ENCODE results near the gene NUB1. TPM values are rescaled to one million over a fixed set of nuclear protein-coding genes. Genes with fewer than 3 reads are reported as not detected.

NUB1 gene
- total RNA-seq, 2 donors from 2014 or later = 36.8 to 43.8 TPM

DNA sequence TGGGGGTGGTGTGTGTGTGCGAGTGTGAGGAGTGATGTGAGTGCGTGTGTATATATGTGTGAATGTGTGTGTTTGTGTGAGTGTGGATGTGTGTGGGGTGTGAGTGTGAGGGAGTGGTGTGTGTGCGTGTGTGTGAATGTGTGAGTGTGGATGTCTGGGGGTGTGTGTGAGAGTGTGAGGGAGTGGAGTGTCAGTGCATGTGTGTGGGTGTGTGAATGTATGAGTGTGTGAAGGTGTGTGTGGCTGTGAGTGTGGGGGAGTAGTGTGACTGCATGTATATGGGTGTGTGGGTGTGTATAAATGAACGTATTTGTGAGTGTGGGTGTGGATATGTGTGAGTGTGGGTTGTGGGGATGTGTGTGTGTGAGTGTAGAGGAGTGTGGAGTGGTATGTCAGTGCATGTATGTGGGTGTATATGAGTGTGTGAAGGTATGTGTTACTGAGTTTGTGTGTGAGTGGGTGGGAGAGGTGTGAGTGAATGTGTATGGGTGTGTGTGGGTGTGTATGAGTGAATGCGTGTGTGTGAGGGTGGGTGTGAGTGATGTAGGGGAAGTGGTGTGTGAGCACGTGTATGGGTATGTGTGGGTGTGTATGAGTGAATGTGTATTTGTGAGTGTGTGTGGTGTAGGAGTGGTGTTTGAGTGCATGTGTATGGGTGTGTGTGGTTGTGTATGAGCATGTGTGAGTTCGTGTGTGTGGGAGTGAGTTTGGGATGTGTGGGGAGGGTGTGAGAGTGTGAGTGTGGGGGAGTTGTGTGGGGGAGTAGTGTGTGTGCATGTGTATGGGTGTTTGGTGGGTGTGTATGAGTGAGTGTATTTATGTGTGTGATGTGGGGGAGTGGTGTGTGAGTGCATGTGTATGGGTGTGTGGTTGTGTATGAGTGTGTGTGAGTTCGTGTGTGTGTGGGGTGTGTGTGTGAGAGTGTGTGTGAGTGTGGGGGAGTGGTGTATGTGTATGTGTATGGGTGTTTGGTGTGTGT lies 28.5 kb upstream of the NUB1 start:
- H3K27me3 ChIP-seq = no peaks in the 10 kb centered on the region
- H3K36me3 ChIP-seq (replicated peaks in 1 of 2; ENCODE audit: insufficient read depth in 1 of 2, low read depth in 2 of 2) = no peaks in the 10 kb centered on the region
- intact Hi-C loops (cut with DNase I) = no loop called here
- no peak overlapping the region for H3K27ac ChIP-seq
- 52 to 53% methylated on average over 8 of the region's 8 CpGs for WGBS, 2 donors
- no peak for DNase-seq
- no peaks in the 10 kb centered on the region for H3K4me1 ChIP-seq
- no peak overlapping the region for H3K4me3 ChIP-seq
- ATAC-seq = no peak
- TF ChIP-seq, protein P1, sequence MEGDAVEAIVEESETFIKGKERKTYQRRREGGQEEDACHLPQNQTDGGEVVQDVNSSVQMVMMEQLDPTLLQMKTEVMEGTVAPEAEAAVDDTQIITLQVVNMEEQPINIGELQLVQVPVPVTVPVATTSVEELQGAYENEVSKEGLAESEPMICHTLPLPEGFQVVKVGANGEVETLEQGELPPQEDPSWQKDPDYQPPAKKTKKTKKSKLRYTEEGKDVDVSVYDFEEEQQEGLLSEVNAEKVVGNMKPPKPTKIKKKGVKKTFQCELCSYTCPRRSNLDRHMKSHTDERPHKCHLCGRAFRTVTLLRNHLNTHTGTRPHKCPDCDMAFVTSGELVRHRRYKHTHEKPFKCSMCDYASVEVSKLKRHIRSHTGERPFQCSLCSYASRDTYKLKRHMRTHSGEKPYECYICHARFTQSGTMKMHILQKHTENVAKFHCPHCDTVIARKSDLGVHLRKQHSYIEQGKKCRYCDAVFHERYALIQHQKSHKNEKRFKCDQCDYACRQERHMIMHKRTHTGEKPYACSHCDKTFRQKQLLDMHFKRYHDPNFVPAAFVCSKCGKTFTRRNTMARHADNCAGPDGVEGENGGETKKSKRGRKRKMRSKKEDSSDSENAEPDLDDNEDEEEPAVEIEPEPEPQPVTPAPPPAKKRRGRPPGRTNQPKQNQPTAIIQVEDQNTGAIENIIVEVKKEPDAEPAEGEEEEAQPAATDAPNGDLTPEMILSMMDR (IDR thresholded peaks at IDR 0.05) = no peak
- no peak for TF ChIP-seq POLR2A (IDR thresholded peaks at IDR 0.05)
- no peaks in the 10 kb centered on the region for H3K9me3 ChIP-seq

DNA sequence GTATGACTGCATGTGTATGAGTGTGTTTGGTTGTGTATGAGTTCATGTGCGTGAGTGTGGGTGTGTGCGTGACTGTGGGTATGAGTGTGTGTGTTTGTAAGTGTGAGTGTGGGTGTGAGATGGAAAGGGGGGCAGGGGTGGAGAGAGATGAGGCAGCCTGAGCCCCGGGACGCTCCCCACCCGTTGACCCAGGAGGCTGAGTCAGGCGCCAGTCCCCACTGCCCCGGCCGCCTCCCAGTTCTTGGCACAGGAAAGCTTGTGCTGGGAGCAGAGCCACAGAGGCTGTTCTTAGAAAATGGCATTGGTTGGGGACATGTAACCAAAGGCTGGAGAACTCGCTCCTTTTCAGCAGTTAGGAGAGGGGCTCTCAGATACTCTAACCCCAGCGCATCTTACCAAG lies 27.8 kb upstream of the NUB1 start:
- no peaks in the 10 kb centered on the region for H3K9me3 ChIP-seq
- 32 to 36% methylated on average over 10 of the region's 10 CpGs for WGBS, 2 donors

DNA sequence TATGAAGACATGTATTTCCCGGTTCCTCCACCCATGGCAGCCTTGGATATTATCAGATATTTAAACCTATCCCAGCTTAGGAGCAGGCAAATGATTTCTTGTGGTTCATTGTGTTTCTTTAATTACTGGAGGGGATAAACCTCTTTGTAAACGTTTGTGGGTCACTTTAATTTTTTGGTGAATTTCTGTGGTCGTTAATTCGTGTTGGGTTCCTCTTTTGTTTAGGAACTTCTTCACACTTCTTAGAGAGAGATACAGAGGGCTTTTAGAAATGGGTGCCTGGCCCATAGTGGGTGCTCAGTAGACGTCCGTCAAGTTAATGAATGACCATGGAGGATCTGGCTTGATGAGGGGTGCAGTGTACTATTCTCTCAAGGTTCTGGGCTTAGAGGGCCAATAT lies 27.2 kb upstream of the NUB1 start:
- Histone ChIP-seq H3K27ac (no peak overlapping the region), H3K4me1 (no peaks in the 10 kb centered on the region), H3K9me3 (no peaks in the 10 kb centered on the region), H3K27me3 (no peaks in the 10 kb centered on the region), H3K36me3 (replicated peaks in 1 of 2; ENCODE audit: insufficient read depth in 1 of 2, low read depth in 2 of 2) (no peaks in the 10 kb centered on the region), H3K4me3 (no peak overlapping the region)
- ATAC-seq (no peak), DNase-seq (no peak)
- no peak for TF ChIP-seq POLR2A (IDR thresholded peaks at IDR 0.05)
- TF ChIP-seq, protein P1 (IDR thresholded peaks at IDR 0.05) = no peak
- 22 to 27% methylated on average over 6 of the region's 6 CpGs for WGBS, 2 donors
- intact Hi-C loops (cut with DNase I) = no loop called here

More for the DNA sequence above, 27.8 kb upstream of the NUB1 start:
- H3K36me3 ChIP-seq (replicated peaks in 1 of 2; ENCODE audit: insufficient read depth in 1 of 2, low read depth in 2 of 2) = no peaks in the 10 kb centered on the region
- no peaks in the 10 kb centered on the region for H3K27me3 ChIP-seq
- intact Hi-C loops (cut with DNase I) = no loop called here
- H3K4me3 ChIP-seq = no peak overlapping the region
- ATAC-seq = no peak
- no peaks in the 10 kb centered on the region for H3K4me1 ChIP-seq
- no peak overlapping the region for H3K27ac ChIP-seq
- TF ChIP-seq, protein P1 (IDR thresholded peaks at IDR 0.05) = no peak
- TF ChIP-seq POLR2A (IDR thresholded peaks at IDR 0.05) = no peak
- DNase-seq = peak in 2 of 4 donors; percentile 15 to 30

DNA sequence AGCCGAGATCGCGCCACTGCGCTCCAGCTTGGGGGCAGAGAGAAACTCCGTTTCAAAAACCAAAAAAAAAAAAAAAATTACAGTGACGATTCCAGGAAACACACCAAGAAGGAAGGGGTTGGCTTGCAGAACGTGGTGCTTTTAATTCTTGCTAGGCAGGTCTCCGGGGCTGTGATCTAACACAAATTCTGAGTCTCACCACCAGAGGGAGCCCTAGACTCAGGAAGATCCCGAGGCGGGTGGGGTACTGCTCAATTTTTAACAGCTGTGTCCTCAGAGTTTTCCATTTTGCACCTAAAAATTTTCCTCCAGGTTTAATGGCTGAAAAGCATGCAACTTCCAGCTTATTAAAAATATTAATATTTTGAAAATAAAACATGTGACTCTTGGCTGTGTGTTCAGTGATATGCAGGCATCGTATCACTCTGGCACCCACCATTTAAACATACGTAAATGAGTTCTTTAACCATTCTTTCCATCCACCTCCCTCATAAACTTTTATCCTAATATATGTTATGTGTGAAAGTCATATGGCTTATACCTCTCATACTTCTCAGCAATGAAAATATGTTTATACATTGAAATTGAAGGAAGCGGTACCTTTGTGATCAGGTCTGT lies 26.5 kb upstream of the NUB1 start:
- H3K9me3 ChIP-seq = no peaks in the 10 kb centered on the region
- intact Hi-C loops (cut with DNase I) = loop anchor here (5.0 kb wide), 1 partner anchor 37 kb away; no protein-coding TSS in a partner anchor
- no peak overlapping the region for H3K4me3 ChIP-seq
- no peaks in the 10 kb centered on the region for H3K27me3 ChIP-seq
- WGBS, 2 donors = 15 to 16% methylated on average over 13 of the region's 13 CpGs
- ATAC-seq (peak; percentile 85), DNase-seq (peak; percentile 77 to 84 (median 82))
- H3K27ac ChIP-seq = no peak overlapping the region
- no peaks in the 10 kb centered on the region for H3K36me3 ChIP-seq (replicated peaks in 1 of 2; ENCODE audit: insufficient read depth in 1 of 2, low read depth in 2 of 2)
- TF ChIP-seq, protein P1 (IDR thresholded peaks at IDR 0.05) = peak; percentile 71 to 87 (median 82)
- TF ChIP-seq POLR2A (IDR thresholded peaks at IDR 0.05) = no peak
- no peaks in the 10 kb centered on the region for H3K4me1 ChIP-seq
